OCI-M2 (cell line): ENCODE results near the gene CUTC.
"Not testable (repeated sequence)": the region's sequence is repeated elsewhere in the genome, so short reads cannot be mapped to it uniquely, and the experiment has no call there.

Experiments used
- DNase-seq: peaks from one replicate; lab custom pipeline; 2025; ENCODE audit not compliant: unreplicated experiment; lab: John Stamatoyannopoulos, UW

CUTC gene

GRCh38 chr10:99742254-99742653 lies 10.2 kb downstream of the CUTC start:
- no peak for DNase-seq

DNA sequence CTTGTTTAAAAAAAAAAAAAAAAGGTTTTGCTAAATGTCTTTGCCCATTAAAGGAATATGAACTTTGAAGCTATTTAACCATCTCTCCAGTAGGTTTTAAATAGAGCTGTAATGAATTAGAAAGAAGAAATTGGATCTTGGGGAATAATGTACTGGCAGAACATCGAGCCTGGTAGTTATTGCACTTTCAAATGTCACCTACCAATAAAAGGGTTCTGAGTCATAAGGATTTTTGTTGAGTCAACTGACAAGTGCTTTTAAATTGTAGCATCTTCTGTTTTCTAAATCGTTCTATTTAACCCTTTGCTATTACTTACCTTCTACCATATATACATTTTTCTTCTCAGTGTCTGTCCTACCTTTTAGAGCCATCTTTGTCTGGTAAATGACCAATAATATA lies 10.7 kb downstream of the CUTC start:
- DNase-seq, result no peak

DNA sequence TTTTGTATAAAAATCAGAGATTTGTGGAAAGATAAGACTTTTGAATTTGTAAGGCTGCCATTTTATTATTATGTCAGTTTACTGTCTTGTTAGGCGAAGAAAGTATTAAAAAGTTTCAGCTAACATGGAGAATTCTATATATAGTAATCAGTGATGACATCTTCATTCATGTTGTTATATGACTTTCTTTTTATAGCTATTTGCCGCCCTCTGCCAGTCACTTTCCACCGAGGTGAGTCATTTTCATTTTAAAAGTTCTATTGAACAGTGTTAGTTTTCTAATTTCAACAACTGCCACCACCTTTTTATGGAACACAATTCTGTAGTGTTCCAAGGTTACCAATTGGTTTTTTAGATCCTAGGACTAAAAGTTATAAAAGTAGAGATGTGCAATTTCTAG lies 11.8 kb downstream of the CUTC start:
- no peak for DNase-seq

GRCh38 chr10:99746166-99746565 lies 14.1 kb downstream of the CUTC start:
- not testable (repeated sequence) for DNase-seq

DNA sequence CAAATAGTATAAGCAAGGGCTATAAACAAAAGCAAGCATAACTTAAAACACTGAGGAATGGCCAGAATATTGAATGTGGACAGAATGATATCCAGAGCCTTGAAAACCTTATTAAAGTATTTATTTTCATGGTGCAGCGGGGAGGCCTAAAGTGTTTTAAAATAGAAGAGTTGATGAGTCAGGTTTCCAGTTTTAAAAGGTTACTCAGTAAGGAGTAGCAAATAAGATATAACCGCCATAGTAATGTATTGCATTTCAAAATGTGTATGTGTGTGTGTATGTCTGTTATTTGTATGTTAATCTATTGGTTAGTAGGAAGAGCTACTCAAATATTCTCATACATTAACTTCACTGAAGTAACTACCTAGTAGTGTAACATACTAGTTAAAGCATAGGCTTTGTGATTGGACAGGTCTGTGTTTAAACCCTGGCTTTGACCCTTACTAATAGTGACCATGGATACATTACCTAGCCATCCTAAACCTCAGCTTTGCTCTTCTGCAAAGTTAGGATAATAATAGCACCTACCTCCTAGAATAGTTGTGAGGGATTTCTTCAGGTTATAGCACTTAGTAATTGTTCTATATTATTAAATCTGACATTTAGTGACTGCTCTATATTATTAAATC lies 16.9 kb downstream of the CUTC start:
- DNase-seq, result no peak

DNA sequence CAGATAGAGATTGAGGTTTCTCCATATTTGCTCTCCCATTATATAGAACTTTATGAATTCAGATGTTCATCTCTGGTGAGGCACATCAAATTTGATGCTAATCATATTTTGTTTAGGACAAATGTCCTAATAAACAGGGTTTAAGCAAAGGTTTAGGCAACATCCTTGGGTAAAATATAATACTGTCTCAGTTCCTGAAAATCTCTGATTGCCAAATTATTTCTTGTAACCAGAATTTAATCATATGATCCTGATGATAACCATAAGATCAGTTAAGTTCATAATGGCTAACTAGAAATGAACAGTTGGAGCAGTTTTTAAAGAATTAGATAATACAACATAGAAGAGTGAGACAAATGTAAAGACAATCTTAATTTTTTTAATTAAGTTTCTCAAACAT lies 18.6 kb downstream of the CUTC start:
- DNase-seq, result no peak

- no peak for DNase-seq
Measured at GRCh38 chr10:99754670-99755069, 22.6 kb downstream of the CUTC start.

- DNase-seq, result no peak
Measured at GRCh38 chr10:99756159-99756558, 24.1 kb downstream of the CUTC start.

DNA sequence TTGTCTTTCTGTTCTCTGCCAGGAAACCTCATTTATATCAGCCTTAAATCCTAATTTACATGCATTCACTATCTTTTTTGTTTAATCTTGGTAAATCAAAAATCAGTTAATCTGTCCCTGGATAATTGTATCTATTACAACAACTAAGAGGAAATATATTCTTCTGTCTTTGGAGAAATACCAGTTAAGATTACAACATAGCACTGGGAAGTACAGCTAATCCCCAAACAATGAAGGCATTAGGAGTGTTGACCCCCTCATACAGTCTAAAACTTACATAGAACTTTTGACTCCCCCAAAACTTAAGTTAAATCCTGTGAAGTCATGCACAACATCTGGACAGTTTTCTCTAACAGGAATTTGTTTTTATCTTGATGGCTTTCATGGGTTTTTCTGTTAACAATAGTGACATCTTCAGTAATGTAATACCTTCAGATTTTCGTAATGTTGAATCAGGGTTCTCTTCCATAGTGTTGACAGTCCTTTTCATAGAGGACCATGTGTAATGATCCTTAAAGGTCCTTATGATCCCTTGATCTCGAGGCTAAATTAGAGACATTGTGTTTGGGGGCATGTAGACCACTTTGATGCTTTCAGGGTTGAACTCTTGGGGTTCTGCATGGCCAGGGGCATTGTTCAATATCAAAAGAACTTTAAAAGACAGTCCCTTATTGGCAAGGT lies 26.3 kb downstream of the CUTC start:
- no peak for DNase-seq

GRCh38 chr10:99760321-99760720 lies 28.3 kb downstream of the CUTC start:
- DNase-seq, result no peak

DNA sequence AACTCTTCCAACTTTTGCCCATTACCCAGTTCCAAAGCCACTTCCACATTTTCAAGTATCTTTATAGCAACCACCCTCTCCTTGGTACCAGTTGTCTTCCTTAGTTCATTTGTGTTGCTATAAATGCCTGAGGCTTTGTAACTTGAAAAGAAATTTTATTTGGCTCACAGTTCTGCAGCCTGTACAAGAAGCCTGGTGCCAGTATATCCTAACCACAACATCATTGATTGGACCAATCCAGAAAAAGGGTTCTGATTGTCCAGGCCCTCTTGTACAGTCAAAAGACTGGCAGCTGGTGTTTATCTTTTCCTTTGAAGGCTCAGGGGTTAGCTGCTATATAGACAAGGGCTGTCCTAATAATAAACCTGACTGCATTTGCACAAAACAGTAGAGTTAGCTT lies 29.3 kb downstream of the CUTC start:
- DNase-seq, result no peak

DNA sequence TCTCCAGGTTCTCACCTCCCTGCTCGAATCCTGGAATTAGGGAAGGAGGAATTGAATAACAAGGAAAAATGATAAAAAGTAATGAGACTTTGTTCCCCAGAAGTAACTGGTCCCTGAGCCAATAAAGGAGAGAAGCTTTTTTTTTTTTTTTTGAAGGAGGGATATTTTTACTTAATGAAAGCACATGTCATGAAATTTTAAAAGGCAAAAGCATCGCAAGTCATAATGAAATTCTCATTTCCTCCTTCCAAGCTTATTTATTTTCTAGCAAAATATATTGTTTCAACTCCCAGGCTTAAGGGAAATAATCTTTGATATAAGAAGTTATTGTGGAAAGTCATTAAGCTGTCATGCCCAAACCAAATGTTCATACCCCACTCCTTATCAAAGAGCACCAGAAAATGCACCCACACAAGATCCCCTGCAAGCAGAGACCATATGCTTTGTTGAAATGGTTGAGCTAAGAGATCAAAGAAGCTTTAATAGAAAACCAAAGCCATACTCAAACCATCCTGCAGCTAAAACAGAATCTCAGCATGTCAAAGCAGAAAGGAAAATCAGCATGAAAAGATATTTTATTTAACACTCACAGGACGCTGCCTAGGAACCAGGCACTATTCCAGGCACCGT lies 33.8 kb downstream of the CUTC start:
- DNase-seq, result no peak

- no peak for DNase-seq
Measured at GRCh38 chr10:99766302-99766681, 34.3 kb downstream of the CUTC start.

- no peak for DNase-seq
Measured at GRCh38 chr10:99767901-99768300, 35.9 kb downstream of the CUTC start.

GRCh38 chr10:99768556-99768955 lies 36.5 kb downstream of the CUTC start:
- DNase-seq, result no peak

GRCh38 chr10:99769706-99770105 lies 37.7 kb downstream of the CUTC start:
- no peak for DNase-seq

DNA sequence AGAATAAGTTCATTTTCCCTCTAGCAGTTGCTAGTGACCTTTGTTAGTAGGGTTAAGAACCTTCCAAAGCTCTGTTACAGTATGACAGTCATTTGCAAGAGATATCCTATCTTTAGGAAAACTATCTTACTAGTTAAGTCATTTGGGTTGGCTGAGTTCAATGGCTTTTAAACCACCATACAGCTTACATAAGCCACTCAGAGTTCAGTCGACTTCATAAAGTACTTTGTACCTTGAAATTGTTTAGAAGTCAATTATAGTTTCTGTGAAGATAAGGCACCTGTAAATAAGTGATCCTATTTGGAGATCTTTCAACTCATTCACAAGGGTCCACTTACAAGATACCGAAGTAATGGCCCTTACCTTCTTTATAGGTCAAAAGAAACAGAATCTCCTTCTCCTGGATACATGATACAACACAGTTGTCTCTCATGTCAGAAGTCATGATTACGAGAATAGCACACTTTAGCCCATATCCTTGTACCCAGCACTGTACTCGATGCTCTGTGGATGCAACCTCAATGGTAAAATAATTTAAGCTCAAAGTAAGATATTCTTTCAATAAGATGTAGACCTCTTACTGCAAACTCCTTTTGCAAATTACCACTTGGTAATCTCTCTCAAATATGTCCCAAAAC lies 38.5 kb downstream of the CUTC start:
- DNase-seq, result no peak

GRCh38 chr10:99775850-99776249 lies 43.8 kb downstream of the CUTC start:
- no peak for DNase-seq

DNA sequence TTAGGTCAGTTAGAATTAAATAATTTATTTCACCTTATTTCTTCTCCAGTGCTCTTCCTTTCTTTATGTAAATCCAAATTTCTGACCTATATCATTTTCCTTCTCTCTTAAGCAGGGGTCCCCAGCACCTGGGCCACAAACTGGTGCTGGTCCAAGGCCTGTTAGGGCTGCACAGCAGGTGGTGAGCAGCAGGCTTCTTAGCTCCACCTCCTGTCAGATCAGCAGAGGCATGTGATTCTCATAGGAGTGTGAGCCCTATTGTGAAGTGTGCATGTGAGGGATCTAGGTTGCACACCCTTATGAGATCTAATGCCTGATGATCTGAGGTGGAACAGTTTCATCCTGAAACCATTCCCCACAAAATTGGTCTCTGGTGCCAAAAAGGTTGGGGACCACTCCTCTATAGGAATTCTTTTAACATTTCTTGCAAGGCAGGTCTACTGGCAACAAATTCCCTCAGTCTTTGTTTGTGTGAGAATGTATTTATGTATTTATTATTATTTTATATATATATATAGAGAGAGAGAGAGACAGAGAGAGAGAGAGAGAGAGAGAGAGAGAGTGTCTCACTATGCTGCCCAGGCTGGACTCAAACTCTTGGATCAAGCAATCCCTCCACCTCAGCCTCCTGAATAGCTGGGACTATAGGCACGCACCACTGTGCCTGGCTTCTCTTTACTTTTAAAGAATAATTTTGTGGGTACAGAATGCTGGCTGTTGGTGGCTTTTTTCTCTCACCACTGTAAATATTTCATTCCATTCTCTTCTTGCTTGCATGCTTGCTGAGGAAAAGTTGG lies 46.1 kb downstream of the CUTC start:
- no peak for DNase-seq

- no peak for DNase-seq
Measured at GRCh38 chr10:99779335-99779734, 47.3 kb downstream of the CUTC start.

GRCh38 chr10:99781734-99782429 lies 49.8 kb downstream of the CUTC start:
- DNase-seq, result no peak
